Lower lobe of right lung (tissue), 2 donors: ENCODE results near the gene TMEM14C. TPM values are rescaled to one million over a fixed set of nuclear protein-coding genes. Genes with fewer than 3 reads are reported as not detected.

Experiments used
- ATAC-seq, 2 donors: fragments of 200-7000 bp; cut with Tn5 transposase; one replicate each; pipeline ENCODE4 v1.9.1; 2020 to 2022; ENCODE audit warnings: mild to moderate bottlenecking in 2 of 2, moderate library complexity in 2 of 2
- DNase-seq: peaks from one replicate; pipeline ENCODE4 v3.0.0-alpha.2; 2020
- H3K27ac ChIP-seq: fragments of 200-600 bp; one replicate; pipeline ENCODE4 v1.8.0; 2022
- H3K27me3 ChIP-seq: fragments of 200-600 bp; one replicate; pipeline ENCODE4 v1.8.0; 2022; ENCODE audit warnings: low read depth
- H3K36me3 ChIP-seq: fragments of 200-600 bp; one replicate; pipeline ENCODE4 v1.8.0; 2022; ENCODE audit warnings: mild to moderate bottlenecking
- H3K4me1 ChIP-seq: fragments of 200-600 bp; one replicate; pipeline ENCODE4 v1.8.0; 2022
- H3K4me3 ChIP-seq: fragments of 200-600 bp; one replicate; pipeline ENCODE4 v1.8.0; 2022; ENCODE audit warnings: mild to moderate bottlenecking
- H3K9me3 ChIP-seq: fragments of 200-600 bp; one replicate; pipeline ENCODE4 v1.8.0; 2022
- CTCF ChIP-seq: fragments of 200-600 bp; IDR thresholded peaks from one replicate; pipeline ENCODE4 v1.8.0; 2022; ENCODE audit warnings: antibody characterized with exemption, mild to moderate bottlenecking
- intact Hi-C: fragments of 100-400 bp; cut with DNase I; formaldehyde crosslinking; loops from one replicate; pipeline ENCODE4 v1.11.0; 2022
- long read RNA-seq: library from polyadenylated mRNA; unstranded; transcript quantifications from one replicate; pipeline ENCODE4 v2.0.0, GENCODE V29; 2021
- total RNA-seq: library from RNA; stranded (reverse); fragmentation: NEBNext Ultra II Directional; extraction: Animal tissue kit (Norgen Biotek cat#: 25700); gene quantifications from one replicate; pipeline ENCODE4 v1.2.1, GENCODE V29; 2021
- donor health status: DM: no; HTN: yes; CAD: no; lungs with severe emphysema.

TMEM14C gene
- total RNA-seq, result 81.9 TPM
- long read RNA-seq, transcript TMEM14C-201 (6 exons, 1,113 nt), result major isoform, 58 of 67 reads
- long read RNA-seq, partial matches to known transcripts, result 2 of 67 reads
- long read RNA-seq, other reads (novel, unspliced or antisense), result 3 of 67 reads

GRCh38 chr6:10722820-10723566 is at the start of gene TMEM14C:
TMEM14C (plus strand) TSS chr6:10723070; CDS start chr6:10724614, 1,544 bp downstream.
- DNase-seq (peak; percentile 100), ATAC-seq (peak; percentile 98 to 99)
- Histone ChIP-seq H3K27me3 (no peaks in the 10 kb centered on the region), H3K9me3 (no peaks in the 10 kb centered on the region), H3K27ac (peak within 1 kb of the TSS; percentile 89), H3K4me1 (peaks cover 25% of the 10 kb centered on the region), H3K4me3 (peak within 1 kb of the TSS; percentile 83), H3K36me3 (peaks cover 13% of the 10 kb centered on the region)
- no peak for TF ChIP-seq CTCF
- intact Hi-C loops, result no loop called here

GRCh38 chr6:10676403-10676802 is 46.5 kb upstream of the TMEM14C start:
- H3K36me3 ChIP-seq, result no peaks in the 10 kb centered on the region
- ATAC-seq (no peak), DNase-seq (no peak)
- no peak overlapping the region for H3K27ac ChIP-seq
- intact Hi-C loops, result no loop called here
- TF ChIP-seq CTCF, result no peak
- H3K9me3 ChIP-seq, result no peaks in the 10 kb centered on the region
- H3K27me3 ChIP-seq, result no peaks in the 10 kb centered on the region
- H3K4me1 ChIP-seq, result no peaks in the 10 kb centered on the region
- no peak overlapping the region for H3K4me3 ChIP-seq

- DNase-seq (no peak), ATAC-seq (no peak)
- Histone ChIP-seq H3K27me3 (no peaks in the 10 kb centered on the region), H3K9me3 (no peaks in the 10 kb centered on the region), H3K36me3 (no peaks in the 10 kb centered on the region), H3K4me3 (no peak overlapping the region), H3K4me1 (no peaks in the 10 kb centered on the region), H3K27ac (no peak overlapping the region)
- no peak for TF ChIP-seq CTCF
- intact Hi-C loops, result no loop called here
Measured at GRCh38 chr6:10678456-10678855, 44.4 kb upstream of the TMEM14C start.

DNA sequence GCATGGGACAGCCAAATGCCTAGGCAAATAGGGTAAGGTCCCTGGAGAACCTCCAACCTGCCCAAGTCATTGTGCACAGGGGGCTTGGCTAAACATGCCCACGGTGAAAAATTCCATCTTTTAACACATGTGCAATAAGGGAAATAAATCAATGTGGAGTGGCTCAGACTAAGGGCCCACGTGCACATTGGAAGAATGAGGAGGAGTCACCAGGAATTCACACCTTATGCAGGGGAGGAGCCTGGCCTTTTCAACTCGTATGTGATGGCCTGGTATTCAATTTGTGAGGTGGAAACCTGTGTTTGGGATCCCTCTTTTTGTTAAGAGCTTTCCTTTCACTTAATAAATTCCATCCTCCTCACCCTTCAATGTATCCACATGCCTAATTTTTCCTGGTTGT is 41.1 kb upstream of the TMEM14C start:
- intact Hi-C loops, result no loop called here
- Histone ChIP-seq H3K9me3 (no peaks in the 10 kb centered on the region), H3K36me3 (no peaks in the 10 kb centered on the region), H3K4me3 (no peak overlapping the region), H3K27ac (no peak overlapping the region), H3K27me3 (no peaks in the 10 kb centered on the region), H3K4me1 (no peaks in the 10 kb centered on the region)
- no peak for TF ChIP-seq CTCF
- ATAC-seq (no peak), DNase-seq (no peak)

GRCh38 chr6:10682355-10682988 is 40.4 kb upstream of the TMEM14C start:
- no peak overlapping the region for H3K27ac ChIP-seq
- H3K27me3 ChIP-seq, result no peaks in the 10 kb centered on the region
- H3K4me1 ChIP-seq, result no peaks in the 10 kb centered on the region
- H3K36me3 ChIP-seq, result no peaks in the 10 kb centered on the region
- TF ChIP-seq CTCF, result no peak
- no peaks in the 10 kb centered on the region for H3K9me3 ChIP-seq
- no peak for ATAC-seq
- no peak overlapping the region for H3K4me3 ChIP-seq
- no peak for DNase-seq
- intact Hi-C loops, result no loop called here
